Measurements from ENCODE around the gene APOM. TPM values are rescaled to one million over a fixed set of nuclear protein-coding genes. Genes with fewer than 3 reads are reported as not detected.

Gene APOM
- polyA plus RNA-seq (2014; cell fraction: cytosol; rRNA removed): 0.46 and 4.3 TPM in 2 replicates
- 1.2 and 4.1 TPM in 2 replicates for polyA plus RNA-seq (2014; cell fraction: nucleus; rRNA removed)

DNA sequence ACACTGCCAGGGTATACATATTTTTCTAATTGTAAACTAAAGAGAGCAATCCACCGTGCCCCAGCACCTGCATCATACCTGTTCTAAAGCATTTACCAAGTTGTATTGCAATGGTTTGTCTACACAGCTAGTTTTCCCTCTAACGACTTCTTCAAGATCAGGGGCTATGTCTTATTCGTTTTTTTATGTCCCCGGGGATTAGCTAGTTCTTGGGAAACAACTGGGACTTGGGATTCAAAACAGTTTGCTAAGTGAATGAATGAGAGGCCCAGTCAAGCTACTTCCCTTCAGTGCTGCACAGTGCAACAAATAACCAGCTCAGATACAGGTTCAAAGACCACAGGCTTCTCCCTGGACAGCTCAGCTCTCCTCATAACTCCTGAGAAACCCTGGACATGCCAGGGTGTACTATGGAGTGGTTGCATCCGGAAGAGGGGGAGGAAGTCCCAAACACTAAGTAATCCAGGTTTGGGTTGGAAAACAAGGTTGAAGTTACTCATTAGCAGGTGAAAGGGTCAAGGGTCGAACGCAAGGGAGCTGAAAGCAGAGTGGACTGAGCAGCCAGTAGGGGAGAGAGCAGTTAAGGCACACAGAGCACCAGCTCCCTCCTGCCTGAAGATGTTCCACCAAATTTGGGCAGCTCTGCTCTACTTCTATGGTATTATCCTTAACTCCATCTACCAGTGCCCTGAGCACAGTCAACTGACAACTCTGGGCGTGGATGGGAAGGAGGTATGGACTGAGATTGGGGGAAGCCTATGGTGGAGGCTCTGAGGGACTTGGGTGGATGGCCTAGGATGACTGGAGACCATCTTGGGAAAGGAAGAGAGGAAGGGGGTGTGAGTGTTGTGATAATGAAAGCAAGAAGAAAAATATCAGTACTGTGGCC lies at the start of gene APOM:
TSS of gene APOM (plus strand) at position 546 of the 889 bp plus-strand sequence. CDS start at position 619, 73 bp downstream.
- no peak for DNase-seq (ENCODE audit: low spot score)

DNA sequence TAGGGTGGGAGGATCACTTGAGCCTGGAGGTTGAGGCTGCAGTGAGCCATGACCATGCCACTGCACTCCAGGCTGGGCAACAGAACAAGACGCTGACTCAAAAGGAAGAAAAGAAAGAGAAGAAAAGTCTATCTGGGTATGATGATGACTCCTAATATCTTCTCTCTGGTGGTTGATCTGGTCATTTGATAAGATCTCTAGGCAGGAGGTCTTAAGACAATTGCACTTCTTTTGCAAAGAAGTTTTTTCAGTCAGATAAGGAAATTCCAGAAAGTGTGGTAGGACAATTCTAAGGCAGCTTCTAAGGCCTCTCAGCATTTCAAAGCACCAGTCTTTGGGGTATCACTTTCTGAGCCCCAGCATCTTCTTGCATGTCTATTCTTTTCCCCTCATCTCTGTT lies 48.4 kb upstream of the APOM start:
- no peak for DNase-seq (ENCODE audit: low spot score)

DNA sequence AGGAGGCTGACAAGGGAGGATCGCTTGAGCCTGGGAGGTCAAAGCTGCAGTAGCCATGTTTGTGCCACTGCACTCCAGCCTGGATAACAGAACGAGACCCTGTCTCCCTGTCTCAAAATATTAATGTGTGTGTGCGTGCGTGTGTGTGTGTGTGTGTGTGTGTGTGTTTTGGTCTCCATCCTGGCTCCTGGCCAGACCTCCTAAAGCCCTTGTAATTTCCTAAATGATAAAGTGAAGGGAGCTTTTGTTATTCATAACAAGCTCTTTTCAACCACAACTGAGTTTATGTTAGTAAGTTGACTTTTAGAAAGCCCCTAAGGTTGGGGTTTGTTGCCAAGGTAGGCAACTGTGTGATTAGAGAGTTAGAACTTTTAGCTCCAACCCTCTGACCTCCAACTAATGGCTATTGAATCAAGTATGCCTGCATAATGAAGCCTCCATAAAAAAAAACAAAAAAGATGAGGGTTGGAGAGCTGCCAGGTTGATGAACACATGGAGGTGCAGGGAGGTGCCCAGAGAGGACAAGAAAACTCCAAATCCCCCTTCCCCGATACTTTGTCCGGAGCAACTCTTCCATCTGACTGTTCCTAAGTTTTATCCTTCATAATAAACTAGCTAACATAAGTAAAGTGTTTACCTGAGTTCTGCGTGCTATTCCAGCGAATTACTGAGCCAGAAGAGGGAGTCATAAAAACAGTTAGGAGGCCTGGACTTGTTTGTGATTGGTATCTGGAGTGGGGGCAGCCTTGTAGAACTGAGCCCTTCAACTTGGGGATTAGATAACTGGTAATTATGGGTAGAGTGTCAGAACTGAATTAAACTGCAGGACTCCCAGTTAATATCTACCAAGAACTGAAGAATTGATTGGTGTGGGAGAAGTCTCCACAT lies 45.9 kb upstream of the APOM start:
- no peak for DNase-seq (ENCODE audit: low spot score)

DNA sequence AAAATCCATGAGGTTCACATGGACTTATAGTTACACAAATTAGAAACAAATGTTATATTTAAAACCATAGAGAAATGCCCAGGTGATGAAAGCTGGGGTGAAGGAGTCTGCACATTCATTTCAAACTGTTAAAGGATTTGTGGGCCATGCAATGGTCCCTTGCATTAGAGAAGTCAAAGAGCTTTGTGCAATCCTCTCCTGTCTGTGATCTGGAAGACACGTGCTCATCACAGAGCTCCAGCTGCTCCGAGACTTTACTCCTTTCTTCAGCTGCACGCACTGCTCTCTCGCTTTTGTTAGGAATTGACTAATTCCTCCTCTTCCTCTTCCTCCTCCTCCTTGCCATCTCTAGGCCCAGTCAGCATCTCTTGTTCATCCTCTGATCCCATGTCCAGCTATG lies 44.7 kb upstream of the APOM start:
- DNase-seq (ENCODE audit: low spot score): no peak

DNA sequence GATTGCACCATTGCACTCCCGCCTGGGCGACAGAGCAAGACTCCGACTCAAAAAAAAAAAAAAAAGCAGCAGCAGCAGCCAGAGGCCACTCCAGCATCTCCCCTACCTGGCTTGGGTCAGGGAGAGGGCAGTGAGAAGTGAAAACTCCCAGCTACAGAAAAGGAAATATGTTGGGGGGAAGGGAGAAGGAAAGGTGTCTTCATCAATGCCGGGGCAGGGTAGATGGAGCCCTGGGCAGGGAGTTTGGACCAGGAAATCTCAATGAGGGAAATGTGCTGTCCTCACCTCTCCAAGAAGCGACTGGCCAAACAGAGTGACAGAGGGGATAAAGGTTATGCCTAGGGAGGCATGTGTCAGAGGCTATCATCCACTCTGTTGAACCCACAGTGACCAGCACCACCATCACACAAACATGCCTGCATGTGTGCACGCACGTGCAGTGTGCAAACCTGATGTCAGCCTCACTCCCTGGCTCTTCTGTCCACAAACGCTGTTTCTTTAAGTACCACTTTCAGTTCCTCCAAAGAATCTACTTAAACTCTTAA lies 41.5 kb upstream of the APOM start:
- DNase-seq (ENCODE audit: low spot score): no peak

DNA sequence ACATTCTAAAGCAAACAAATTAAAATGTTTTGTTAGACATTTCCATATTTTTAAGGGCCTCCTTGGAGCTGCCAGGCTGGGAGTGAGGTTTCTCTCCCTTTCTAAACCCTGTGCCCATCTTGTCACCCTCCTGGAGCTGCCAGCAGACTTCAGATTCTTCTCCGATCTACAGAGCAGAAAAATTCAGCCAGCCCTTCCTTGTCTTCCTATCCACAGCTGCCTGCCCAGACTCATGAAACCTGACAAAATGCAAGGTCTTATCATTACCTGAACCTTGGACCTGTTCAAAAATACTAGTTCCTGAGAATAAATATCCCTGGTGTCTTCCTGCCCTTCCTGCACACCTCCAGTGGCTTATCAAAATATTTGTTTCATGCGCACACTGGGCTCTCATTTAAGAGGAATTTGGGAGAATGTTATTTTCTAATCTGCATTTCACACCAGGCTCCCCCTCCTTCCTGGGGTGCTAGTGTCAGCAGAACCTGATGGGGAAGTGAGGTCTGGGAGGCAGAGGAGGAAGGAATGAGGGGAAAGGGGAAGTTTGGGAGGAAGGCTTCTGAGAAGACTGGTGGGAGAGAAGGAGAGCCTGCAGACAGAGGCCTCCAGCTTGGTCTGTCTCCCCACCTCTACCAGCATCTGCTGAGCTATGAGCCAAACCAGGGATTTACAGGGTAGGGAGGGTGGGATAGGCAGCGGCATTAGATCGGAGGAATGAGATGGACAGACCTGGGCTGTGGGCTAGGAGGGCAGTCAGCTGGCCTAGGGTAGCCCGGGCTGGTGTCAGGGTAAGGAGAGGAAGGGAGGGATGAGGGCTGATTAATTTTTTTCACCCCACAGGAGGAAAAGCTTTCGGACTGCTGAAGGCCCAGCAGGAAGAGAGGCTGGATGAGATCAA lies 40.8 kb upstream of the APOM start, which contains the start of gene AIF1:
TSS of gene AIF1 (plus strand) at position 551 of the 895 bp plus-strand sequence. CDS start at position 647, 96 bp downstream.
- DNase-seq (ENCODE audit: low spot score): no peak

DNA sequence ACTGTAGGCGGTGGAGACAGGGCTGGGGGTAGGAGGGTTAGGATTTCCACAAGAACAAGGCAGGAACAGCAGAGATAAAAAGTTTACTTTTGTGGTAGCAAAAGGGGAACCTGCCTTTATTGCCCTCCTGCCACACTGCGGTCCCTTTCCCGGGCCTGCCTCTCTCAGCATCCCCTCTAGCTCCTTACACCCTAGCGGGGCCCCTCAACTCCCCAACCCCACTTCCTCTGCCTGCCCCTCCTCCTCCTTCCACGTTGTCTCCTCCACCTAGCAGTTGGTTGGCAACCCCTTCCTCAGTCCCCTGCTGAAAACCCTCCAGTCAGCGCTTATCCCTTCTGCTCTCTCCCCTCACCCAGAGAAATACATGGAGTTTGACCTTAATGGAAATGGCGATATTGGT lies 39.9 kb upstream of the APOM start:
- no peak for DNase-seq (ENCODE audit: low spot score)

DNA sequence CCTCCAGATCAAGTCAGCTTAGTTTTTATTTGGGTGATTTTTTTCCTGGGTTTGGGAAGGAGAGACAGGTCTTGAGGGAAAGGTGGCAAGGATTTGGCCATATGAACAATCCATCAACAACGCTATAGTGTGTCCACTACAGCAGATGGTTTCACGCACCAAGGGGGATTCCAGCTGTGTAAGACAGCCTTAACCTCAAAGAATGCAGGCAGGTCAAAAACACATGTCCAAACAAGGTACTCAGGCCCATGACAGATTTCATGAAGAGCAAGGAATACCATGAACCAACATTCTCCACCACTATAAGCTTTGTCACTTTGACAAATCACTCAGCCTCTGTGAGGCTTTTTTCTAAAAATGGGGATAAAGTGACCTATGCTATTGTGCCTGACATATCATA lies 38.7 kb upstream of the APOM start:
- no peak for DNase-seq (ENCODE audit: low spot score)

DNA sequence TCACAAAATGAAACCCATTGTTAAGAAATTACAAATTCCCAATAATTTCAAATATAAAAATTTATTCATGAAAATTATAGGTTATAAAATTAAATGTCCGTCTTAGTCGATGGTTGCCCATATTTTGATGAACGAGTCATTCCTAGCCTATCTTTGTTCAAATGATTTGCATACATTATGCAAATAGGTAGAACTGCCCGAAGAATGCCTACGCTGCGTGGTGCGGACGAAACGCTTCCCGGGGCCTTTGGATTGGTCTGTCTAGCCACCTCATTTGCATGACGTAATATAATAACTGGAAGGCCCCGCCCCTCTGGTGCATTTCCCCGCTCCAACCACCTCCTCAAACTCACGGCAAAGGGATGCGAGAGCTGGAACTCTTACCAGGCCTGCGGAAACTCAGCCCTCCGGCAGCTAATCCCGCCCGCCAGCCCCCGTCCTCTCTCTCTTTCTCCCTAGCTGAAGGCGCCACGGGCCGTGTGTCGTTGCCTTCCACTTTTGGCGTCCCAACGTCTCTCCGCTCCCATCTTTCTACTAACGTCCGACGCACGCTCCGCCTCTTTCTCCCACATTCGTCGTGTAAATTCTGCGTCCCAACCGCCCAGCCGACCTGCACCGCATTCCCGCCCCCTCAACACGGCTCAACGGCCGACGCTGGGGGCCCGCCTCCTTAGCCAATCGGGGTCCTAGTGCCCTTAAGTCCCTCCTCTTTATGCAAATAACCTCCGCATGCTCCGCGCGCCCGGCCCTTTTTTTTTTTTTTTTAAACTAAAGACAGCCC lies 35.7 kb upstream of the APOM start:
- DNase-seq (ENCODE audit: low spot score): peak; percentile 100

DNA sequence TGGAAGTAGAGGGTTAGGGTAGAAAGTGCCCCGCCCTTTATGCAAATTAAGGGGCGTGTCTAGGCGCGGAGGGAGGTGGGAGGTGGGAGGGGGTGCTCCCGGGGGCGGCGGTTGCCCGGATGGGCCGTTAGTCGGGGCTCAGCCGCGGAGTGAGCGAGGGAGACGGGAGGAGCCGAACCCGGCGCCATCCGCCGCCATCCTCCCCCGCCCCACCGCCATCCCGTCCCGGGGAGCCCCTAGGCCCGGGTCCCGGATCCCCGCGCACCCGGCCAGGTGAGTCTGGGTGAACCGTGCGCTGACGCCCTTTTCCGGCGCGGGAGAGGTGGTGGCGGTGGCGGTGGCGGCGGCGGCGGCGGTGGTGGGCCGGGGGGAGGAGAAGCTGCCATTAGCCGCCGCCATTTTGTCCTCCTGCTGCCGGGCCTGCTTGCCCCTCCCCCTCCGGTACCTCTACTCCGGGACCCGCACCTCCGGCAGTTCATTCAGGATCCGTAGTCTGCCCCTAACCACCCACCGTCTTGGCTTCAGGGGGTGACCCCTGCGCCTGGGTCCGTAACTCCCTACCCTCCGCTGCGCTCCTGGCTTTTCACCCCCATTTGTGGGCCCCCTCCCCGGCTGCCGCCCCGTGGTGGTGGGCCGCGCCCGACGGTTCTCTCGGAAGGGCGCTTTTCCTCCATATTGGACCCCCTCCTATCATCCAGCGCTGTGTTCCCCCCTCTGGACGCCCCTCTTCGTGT lies 34.9 kb upstream of the APOM start, which contains the start of gene PRRC2A:
TSS of gene PRRC2A (plus strand) at position 130 of the 734 bp plus-strand sequence. CDS start 2,075 bp downstream, outside the sequence.
- peak; percentile 87 for DNase-seq (ENCODE audit: low spot score)

DNA sequence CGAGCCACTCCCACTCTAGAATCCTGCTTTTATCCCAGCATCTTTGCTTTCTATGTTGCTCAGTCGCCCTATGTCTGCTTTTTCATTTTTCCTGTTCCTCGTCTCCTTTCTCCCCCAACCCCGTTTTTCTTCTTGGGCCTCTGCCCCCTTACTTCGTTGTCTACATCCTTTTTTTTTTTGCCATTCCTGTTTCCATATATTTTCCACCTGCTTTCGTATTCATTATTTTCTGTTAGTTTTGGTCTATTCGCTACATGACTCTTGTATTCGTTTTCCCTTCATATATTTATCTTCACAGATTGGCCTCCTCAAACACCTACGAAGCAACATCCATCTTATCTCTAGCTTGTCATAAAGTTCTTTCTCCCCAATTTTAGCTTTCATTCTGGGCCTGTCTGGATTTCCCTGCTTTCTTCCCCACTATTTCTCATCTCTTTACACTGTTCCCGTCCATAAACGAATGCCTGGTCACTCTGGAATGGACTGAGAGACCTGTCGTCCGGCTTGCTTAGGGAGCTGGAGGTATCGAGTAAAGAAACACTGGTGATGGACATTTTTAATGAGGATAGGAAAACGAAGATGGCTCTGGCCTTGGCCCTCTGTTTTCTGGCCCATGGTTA lies 34.3 kb upstream of the APOM start:
- no peak for DNase-seq (ENCODE audit: low spot score)

DNA sequence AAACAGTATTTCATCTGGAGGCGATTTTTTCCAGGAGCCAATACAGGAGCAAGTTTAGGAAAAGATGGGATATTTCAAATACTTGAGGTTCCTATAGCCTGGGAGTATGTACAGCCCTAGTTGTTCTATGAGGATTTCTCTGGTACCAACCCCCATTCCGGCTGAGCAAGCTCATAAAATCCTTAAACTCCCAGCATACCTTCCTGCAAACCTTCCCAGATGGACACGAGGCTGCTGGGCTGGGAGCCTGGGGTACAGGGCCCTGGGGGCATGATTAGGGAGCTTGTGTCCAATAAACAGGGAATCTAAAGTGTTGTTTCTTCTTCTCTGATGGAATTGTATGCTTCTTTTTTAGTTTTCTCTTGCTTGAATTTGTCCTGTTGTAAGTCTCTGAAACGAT lies 33.7 kb upstream of the APOM start:
- no peak for DNase-seq (ENCODE audit: low spot score)

DNA sequence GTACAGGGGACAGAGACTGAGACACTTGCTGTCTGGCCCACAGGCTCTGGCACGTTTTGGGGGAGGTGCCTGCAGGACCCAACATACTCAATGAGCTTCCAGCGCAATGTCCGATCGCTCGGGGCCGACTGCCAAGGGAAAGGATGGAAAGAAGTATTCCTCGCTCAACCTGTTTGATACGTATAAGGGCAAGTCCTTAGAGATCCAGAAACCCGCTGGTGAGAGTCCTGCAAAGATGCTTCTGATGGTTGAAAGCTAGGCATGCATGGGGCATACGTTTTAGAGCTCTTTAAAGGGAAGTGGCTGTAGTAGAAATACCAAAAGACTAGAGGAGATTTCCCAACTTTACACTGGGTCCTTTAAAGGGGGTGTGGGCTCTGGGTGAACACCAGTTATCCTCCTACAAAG lies 33.0 kb upstream of the APOM start:
- no peak for DNase-seq (ENCODE audit: low spot score)

DNA sequence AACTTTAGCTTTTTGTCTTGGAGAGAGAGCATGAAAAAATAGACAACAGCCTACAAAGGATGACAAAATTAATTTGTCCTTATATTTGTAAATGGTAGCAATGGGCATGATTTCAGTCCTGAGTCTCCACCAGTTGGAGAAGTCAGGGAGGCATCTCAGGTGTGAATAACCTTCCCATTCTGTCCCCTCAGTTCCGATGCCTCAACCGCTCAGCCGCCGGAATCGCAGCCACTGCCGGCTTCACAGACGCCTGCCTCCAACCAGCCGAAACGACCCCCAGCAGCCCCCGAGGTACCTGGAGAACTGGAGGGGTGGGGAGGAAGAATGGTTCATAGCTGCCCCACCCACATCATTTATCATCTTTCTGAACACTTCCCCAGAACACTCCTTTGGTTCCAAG lies 31.6 kb upstream of the APOM start:
- DNase-seq (ENCODE audit: low spot score): no peak

DNA sequence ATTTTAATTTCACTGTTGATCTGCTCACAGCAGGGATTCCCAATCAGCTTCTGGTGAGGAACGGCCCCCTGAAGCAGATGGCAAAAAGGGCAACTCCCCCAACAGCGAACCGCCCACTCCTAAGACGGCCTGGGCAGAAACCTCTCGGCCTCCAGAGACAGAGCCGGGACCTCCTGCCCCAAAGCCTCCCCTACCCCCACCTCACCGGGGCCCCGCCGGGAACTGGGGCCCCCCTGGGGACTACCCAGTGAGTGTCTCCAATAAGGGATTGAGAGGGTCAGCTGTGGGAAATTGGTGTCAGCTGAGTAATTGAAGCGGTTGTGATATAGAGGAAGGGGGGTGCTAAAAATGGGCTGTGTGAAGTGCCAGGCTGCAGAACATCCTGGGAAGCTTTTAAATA lies 28.7 kb upstream of the APOM start:
- DNase-seq (ENCODE audit: low spot score): no peak

DNA sequence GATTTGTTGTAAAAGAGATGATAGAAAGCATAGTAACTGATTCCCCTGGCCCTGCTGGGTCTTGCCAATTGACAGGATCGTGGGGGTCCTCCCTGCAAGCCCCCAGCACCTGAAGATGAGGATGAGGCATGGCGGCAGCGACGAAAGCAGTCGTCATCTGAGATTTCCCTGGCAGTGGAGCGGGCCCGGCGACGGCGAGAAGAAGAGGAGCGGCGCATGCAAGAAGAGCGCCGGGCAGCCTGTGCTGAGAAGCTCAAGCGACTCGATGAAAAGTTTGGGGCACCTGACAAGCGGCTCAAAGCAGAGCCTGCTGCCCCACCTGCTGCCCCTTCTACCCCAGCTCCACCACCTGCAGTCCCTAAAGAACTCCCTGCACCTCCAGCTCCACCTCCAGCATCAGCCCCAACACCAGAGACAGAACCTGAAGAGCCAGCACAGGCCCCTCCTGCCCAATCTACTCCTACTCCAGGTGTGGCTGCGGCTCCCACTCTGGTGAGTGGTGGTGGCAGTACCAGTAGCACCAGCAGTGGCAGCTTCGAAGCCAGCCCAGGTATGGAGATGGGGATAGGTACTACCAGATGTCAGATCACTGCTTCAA lies 27.9 kb upstream of the APOM start:
- DNase-seq (ENCODE audit: low spot score): no peak

DNA sequence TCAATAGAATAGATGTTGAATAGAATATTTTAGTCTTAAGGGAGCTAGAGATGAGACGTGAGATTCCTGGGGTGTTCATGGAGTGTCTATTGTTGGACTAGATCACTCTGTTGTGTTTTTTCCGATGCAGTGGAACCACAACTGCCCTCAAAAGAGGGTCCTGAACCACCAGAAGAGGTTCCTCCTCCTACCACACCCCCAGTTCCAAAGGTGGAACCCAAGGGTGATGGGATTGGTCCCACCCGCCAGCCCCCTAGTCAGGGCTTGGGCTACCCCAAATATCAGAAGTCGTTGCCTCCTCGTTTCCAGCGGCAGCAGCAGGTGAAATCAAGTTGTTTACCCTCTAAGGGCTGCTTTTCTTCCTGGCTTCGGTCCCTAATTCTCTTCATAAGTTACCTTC lies 26.7 kb upstream of the APOM start:
- DNase-seq (ENCODE audit: low spot score): no peak

DNA sequence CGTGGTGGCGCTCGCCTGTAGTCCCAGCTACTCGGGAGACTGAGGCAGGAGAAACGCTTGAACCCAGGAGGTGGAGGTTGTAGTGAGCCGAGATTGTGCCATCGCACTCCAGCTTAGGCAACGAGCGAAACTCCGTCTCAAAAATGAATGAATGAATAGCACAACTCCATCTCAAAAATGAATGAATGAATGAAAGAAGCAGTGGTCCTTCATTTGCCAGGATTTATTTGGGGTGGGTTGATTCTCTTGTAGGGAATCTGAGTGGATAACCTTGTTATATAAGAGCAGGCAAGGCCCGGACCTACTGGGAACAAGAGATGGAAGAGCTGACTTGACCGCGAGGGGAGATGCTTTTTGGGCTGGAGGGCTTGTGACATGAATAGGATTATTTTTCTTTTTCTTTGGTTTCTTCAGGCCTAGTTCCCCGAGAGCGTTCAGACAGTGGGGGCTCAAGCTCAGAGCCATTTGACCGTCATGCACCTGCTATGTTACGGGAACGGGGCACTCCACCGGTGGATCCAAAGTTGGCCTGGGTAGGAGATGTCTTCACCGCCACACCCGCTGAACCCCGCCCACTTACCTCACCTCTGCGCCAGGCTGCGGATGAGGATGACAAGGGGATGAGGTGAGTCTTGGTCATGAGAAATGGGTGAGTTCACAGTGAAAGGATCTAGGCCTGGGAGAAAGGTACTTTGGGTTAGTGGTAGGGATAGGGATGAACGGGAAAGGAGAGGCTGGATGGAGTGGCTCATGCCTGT lies 25.3 kb upstream of the APOM start:
- no peak for DNase-seq (ENCODE audit: low spot score)

Measured in SK-N-DZ (cell line).